Measurements from ENCODE around the gene OR2M4.

DNA sequence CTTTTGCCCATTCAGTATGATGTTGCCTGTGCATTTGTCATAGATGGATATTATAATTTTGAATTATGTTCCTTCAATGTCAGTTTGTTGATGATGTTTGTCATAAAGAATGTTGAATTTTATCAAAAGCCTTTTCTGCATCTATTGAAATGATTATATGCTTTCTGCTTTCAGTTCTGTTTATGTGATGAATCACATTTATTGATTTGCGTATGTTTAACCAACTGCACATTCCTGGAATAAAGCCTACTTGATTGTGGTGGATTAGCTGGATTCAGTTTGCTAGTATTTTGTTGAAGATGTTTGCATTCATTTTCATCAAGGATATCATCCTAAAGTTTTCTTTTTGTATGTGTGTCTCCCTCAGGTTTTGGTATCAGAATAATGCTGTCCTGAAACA is 5.7 kb upstream of the OR2M4 start:
- TF ChIP-seq EZH2 (IDR thresholded peaks at IDR 0.05; ENCODE audit: insufficient read depth, poor library complexity, severe bottlenecking) (no peak), EZH2phosphoT487 (IDR thresholded peaks at IDR 0.05; ENCODE audit: insufficient read depth, low read depth) (no peak)
